Measurements from ENCODE around the gene RABGAP1.
"Not testable (repeated sequence)": the region's sequence is repeated elsewhere in the genome, so short reads cannot be mapped to it uniquely, and the experiment has no call there.

Gene RABGAP1

GRCh38 chr9:122940749-122941581 lies at the start of gene RABGAP1:
TSS of gene RABGAP1 (plus strand) at chr9:122941020. CDS start at chr9:122957060, 16,040 bp downstream.
- DNase-seq, result peak; percentile 92

GRCh38 chr9:122897969-122898368 lies 42.9 kb upstream of the RABGAP1 start:
- no peak for DNase-seq

- DNase-seq, result no peak
These were observed 40.0 kb upstream of the RABGAP1 start for GRCh38 chr9:122900791-122901190.

GRCh38 chr9:122904466-122904822 lies 36.4 kb upstream of the RABGAP1 start:
- no peak for DNase-seq

- peak; percentile 99 for DNase-seq
These were observed 35.8 kb upstream of the RABGAP1 start, which contains the start of gene RC3H2 for GRCh38 chr9:122904823-122905710. TSS of gene RC3H2 (minus strand) at chr9:122905359. CDS start at chr9:122897509, 7,850 bp downstream.

GRCh38 chr9:122906122-122906521 lies 34.7 kb upstream of the RABGAP1 start:
- DNase-seq, result not testable (repeated sequence)

GRCh38 chr9:122912671-122912963 lies 28.2 kb upstream of the RABGAP1 start:
- DNase-seq, result no peak

- peak; percentile 78 for DNase-seq
These were observed 27.7 kb upstream of the RABGAP1 start, which contains the start of gene ZBTB6 for GRCh38 chr9:122912964-122913673. TSS of gene ZBTB6 (minus strand) at chr9:122913323. CDS start at chr9:122912072, 1,251 bp downstream.

- no peak for DNase-seq
These were observed 22.5 kb upstream of the RABGAP1 start for GRCh38 chr9:122918310-122918709.

GRCh38 chr9:122922713-122923112 lies 18.1 kb upstream of the RABGAP1 start:
- no peak for DNase-seq

- DNase-seq, result no peak
These were observed 16.9 kb upstream of the RABGAP1 start for GRCh38 chr9:122923947-122924346.

GRCh38 chr9:122929796-122930354 lies 10.9 kb upstream of the RABGAP1 start:
- DNase-seq, result no peak

- no peak for DNase-seq
These were observed 10.1 kb upstream of the RABGAP1 start for GRCh38 chr9:122930541-122931225.

- DNase-seq, result peak; percentile 90
These were observed 9.3 kb upstream of the RABGAP1 start, which contains the start of gene ZBTB26 for GRCh38 chr9:122931226-122932121. TSS of gene ZBTB26 (minus strand) at chr9:122931512. CDS start at chr9:122919934, 11,578 bp downstream.

- no peak for DNase-seq
These were observed 4.4 kb upstream of the RABGAP1 start for GRCh38 chr9:122936464-122936863.

- no peak for DNase-seq
These were observed 3.9 kb upstream of the RABGAP1 start for GRCh38 chr9:122936883-122937282.

- DNase-seq, result no peak
These were observed 1.2 kb upstream of the RABGAP1 start for GRCh38 chr9:122939601-122940000.

GRCh38 chr9:122940454-122940748 lies 419 bp upstream of the RABGAP1 start:
- DNase-seq, result no peak

GRCh38 chr9:122941582-122942234 lies 888 bp downstream of the RABGAP1 start:
- DNase-seq, result no peak
